ENCODE measurements around the gene ADAMTS13.
"Not testable (repeated sequence)": the region's sequence is repeated elsewhere in the genome, so short reads cannot be mapped to it uniquely, and the experiment has no call there.

Gene ADAMTS13

DNA sequence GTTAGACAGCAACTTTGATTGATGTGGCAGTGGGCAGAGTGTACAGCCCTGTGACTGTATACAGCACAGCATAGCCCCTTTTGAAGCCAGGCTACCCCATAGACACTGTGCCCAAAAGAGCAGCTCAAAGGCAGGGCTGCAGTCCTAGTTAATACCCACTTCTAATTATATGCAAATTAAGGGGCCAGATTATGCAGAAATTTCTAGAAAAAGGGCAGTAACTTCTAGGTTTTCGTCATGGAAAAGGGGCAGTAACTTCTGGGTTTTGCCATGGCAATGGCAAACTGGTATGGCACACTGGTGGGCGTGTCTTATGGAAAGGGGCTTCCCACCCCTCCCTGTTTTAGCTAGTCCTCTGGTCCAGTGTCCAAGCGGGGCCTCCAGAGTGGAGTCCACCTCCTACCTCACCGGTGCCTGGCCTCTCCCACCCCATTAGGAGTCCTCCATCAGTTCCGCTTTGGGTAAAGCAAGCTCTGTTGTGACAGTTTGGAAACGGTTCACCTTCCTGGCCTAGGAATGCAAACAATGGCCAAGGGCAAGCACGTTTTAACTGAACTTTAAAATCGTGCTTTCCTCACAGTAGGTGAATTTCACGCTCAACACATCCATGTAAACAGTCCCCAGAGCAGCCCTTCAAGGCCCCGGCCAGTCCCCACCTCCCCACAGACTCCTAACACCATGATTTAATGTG is 5.6 kb downstream of the ADAMTS13 start:
- DNase-seq, result peak; percentile 51

DNA sequence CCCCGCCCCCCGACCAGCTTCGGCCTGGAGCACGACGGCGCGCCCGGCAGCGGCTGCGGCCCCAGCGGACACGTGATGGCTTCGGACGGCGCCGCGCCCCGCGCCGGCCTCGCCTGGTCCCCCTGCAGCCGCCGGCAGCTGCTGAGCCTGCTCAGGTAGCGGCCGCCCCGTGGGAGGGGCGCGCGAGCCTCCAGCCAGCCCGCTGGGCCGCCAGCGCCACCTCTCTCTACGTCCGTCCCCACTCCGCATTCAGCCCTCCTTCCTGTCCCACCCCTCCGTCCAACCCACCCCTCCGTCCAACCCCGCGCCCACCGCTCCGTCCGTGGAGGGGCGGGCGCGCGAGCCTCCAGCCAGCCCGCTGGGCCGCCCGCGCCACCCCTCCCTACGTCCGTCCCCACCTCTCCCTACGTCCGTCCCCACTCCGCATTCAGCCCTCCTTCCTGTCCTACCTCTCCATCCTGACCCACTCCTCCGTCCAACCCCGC is 6.5 kb downstream of the ADAMTS13 start:
- peak; percentile 92 for DNase-seq

DNA sequence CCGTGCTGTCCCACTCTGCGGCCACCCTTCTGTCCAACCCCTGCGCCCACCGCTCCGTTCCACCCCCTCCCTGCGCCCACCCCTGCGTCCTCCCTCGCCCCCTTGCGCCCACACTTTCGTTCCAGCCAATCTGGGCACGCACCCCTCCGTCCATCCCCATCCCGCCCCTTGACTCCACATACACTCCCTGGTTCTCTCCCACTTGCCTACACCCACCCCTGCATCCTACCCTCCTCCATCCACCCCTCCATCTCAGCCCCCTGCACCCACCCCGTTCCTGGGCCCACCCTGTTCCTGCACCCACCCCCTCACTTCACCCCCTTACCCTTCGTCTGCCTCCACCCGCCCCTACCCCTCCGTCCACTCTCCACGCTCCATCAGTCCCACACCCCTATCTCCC is 7.0 kb downstream of the ADAMTS13 start:
- DNase-seq, result peak; percentile 47

DNA sequence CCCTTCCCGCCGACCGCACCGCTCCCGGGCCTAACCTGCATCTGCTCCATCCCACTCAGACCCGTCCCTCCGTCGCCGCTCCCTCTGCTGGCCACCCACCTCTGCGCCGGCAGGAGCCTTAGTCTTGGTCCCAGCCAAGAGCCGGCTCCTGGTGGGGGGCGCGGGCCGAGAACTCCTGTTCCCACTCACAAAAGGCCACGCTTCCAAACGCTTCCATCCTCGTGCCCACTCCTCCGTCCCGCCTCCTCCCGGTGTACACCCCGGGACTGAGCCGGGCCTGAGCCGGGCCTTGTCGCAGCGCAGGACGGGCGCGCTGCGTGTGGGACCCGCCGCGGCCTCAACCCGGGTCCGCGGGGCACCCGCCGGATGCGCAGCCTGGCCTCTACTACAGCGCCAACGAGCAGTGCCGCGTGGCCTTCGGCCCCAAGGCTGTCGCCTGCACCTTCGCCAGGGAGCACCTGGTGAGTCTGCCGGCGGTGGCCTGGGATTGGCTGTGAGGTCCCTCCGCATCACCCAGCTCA is 7.5 kb downstream of the ADAMTS13 start:
- peak; percentile 78 for DNase-seq

DNA sequence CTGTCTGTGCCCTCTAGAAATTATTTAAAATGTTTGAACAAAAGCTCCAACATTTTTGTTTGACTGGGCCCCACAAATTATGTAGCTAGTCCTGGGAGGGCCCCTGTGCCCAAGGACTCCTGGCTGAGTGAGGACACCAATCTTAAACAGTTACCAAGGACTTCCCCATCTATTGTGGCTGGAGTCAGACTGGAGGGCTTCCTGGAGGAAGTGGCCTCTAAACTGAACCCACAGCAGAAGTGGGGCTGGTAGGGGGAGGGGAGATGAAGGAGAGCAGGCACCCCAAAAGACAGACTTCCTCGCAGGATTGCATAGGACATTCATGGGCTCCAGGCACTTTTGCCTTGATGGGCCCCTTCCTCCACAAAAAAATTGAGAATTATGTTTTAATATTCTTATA is 8.1 kb downstream of the ADAMTS13 start:
- DNase-seq, result no peak

DNA sequence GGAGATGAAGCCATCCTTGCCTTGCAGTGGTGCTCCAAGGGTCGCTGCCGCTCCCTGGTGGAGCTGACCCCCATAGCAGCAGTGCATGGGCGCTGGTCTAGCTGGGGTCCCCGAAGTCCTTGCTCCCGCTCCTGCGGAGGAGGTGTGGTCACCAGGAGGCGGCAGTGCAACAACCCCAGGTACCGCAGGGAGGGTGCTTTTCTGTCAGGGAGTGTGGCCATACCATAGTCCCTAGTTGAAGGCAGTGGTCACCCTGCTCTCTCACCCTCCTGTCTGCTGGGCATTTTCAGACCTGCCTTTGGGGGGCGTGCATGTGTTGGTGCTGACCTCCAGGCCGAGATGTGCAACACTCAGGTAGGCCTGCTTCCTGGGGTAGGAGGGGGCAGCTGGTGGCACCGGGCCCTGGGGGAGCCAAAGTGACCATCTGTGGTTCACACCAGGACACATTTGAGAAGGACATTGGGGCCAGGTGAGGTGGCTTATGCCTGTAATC is 11.2 kb downstream of the ADAMTS13 start:
- DNase-seq, result no peak

DNA sequence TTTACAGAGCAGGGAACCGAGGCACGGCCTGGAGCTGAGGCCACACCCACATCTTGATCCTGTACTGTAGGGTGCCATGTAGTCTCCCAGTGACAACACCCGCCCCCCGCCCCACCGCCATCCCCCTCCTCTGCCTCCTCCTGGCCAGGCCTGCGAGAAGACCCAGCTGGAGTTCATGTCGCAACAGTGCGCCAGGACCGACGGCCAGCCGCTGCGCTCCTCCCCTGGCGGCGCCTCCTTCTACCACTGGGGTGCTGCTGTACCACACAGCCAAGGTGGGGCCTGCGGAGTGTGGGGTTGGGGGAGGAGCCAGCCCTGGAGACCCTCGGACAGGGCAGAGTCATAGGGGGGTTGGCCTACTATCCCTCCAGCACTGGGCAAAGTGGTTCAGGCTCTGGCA is 14.5 kb downstream of the ADAMTS13 start:
- no peak for DNase-seq

DNA sequence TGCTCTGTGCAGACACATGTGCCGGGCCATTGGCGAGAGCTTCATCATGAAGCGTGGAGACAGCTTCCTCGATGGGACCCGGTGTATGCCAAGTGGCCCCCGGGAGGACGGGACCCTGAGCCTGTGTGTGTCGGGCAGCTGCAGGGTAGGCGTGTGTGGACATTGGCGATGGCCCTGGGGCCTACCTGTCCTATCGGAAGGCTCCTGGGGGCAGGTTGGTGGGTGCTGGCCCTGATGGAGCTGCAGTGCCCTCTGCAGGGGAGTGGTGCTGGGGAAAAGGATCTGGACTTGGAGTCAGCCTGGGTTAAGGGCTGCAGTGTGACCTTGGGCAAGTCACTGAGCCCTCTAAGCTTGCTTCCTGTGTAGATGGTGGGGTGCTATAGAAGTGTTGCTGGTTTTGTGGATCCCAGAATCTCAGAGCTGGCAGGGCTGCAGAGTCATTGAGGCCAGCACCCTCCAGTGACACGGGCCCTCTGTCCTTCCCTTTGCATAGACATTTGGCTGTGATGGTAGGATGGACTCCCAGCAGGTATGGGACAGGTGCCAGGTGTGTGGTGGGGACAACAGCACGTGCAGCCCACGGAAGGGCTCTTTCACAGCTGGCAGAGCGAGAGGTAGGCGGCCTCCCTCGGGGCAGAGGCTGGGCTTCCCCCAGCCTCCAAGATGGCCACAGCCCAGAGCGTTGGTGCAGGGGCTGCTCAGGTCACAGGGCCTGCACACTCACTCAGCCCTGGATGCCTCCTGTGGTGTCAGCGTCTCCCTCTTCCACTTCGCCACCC is 15.8 kb downstream of the ADAMTS13 start:
- DNase-seq, result peak; percentile 67

DNA sequence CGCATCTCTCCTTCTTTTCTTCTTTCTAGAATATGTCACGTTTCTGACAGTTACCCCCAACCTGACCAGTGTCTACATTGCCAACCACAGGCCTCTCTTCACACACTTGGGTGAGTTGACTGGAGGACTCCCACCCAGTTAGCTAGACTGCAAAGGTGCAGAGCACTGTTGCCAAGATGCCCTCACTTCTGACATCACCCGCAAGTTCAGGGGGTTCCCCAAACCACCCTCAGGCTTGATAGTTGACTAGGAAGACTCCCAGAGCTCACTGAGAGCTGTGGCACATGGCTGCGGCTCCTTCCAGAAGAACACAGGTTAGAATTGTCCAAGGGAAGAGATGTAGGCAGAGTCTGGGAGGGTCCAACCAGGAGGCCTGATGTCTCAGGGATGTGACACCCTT is 17.2 kb downstream of the ADAMTS13 start:
- no peak for DNase-seq

DNA sequence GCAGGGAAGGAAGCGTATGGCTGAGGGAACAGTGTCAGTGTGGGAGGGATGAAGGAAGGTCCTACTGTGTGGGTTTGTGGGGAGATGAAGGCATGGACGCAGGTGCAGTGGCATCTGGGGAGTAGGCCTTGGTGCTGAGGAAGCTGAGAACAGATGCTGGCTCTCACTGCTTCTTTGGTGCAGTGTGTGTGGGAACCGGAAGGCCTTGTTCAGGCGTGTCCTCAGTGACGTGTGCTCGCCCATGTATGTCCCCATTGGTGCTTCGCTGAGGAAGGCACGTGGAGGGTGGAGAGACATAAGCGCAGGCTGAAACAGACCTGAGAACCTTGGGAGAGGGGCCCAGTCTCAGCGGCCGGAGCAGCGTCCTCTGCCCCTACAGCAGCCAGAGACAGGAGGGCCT is 18.7 kb downstream of the ADAMTS13 start:
- DNase-seq, result no peak

DNA sequence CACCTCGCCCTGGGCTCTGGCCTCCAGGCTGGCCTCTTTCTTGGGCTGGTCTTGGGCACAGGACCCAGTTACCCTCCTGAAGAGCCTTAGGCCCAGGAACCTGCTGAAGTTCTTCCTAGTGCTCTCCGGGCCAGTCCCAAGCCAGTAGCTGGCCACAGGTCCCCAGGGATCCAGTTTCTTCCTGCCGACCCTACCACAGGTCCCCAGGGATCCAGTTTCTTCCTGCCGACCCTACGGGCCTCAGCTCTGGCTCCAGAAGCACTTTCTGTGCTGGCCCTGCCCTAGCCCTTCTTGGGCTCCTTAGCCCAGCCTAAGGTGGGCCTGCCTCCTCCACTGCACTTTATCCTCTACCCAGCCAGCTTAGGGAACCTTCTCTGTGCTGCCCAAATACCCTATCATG is 19.4 kb downstream of the ADAMTS13 start:
- no peak for DNase-seq

DNA sequence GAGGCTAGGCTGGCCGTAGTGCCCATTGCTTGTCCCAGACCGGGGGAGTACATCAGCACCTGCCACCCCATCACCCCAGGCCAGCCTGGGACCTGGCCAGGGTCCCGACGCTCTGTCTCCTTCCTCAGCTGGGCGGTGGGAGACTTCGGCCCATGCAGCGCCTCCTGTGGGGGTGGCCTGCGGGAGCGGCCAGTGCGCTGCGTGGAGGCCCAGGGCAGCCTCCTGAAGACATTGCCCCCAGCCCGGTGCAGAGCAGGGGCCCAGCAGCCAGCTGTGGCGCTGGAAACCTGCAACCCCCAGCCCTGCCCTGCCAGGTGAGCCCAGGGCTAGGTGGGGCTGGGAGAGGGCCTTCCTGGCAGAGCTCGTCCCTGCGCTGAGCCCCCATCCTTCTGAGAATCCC is 21.1 kb downstream of the ADAMTS13 start:
- no peak for DNase-seq

DNA sequence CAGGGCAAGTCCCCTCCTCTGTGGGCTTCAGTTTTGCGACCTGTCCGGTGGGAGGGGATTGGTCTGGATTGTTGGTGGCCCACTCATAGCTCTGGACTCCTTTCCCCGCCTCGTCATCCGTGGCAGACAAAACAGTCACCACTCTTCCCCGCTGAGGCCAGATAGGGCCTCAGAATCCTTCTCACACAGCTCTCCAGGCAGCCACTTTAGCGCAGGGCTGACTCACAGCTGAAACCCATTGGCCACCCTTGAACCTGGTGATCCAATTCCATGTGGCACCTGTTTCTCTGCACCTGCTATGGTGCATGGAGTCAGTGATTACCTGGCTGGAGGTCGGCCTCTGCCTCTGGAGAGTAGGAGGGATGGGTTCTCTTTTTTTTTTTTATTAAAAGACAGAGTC is 21.8 kb downstream of the ADAMTS13 start:
- peak; percentile 94 for DNase-seq

DNA sequence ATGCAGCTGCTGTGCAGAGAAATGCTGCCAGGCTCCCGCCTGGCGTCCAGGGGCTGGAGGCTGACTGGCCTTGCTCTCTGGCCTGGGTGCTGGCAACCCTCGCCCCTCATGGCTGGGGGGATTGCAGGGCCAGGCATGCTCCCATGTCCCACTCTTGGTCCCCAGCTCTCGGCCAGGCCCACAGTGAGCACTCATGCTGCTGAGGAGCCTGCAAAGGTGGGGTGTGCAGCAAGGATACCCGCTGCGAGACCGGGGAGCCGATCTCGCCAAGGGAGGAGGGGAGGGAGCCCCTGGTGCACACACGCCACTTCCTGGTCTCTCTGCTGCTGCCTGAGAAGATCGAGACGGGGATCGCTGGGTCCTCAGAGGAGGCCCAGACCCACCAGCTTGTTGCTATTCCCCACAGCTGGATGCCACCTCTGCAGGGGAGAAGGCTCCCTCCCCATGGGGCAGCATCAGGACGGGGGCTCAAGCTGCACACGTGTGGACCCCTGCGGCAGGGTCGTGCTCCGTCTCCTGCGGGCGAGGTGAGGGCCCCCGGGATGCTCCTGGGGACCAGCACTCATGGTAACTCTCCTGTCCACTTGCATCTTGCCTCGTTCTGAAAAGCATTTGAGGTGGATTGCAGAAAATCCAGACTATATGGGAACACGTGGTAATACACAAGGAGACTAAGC is 23.3 kb downstream of the ADAMTS13 start:
- no peak for DNase-seq

DNA sequence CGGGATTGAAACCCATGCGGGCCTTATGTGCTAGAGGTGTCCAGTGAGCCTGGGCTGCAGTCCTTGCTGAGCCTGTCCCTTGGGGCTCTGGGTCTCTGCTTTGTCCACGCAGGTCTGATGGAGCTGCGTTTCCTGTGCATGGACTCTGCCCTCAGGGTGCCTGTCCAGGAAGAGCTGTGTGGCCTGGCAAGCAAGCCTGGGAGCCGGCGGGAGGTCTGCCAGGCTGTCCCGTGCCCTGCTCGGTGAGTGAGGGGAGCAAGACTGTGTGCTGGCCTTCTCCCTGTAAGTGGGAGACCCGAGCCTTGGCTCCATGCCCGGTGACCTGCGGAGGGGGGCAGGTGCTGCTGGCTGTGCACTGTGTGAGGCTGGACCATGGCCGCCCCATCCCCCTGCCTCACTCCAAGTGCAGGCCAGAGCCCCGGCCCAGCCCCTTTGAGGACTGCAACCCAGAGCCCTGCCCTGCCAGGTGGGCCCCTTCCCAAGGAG is 26.4 kb downstream of the ADAMTS13 start:
- no peak for DNase-seq

DNA sequence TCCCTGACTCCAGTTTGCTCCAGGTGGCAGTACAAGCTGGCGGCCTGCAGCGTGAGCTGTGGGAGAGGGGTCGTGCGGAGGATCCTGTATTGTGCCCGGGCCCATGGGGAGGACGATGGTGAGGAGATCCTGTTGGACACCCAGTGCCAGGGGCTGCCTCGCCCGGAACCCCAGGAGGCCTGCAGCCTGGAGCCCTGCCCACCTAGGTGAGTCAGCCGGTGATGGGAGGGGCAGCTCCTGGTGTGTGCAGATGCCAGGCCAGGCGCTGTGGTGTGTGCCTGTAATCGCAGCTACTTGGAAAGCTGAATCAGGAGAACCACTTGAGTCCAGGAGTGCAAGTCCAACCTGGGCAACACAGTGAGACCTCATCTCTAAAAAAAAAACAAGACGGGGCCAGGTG is 27.6 kb downstream of the ADAMTS13 start:
- DNase-seq, result peak; percentile 87

DNA sequence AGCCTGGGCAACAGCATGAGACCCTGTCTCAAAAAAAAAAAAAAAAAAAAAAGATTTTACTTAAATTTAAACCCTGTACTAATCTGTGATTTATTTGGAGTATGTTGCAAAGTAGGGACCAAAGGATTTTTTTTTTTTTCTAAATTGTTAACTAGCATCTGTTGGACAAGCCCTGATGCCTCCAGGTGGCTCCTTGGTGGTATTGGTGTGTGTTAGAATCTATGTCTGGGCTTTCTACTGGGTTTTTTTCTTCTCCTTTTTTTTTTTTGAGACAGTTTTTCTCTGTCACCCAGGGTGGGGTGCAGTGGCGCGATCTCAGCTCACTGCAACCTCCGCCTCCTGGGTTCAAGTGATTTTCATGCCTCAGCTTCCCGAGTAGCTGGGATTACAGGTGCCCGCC is 29.7 kb downstream of the ADAMTS13 start:
- not testable (repeated sequence) for DNase-seq

DNA sequence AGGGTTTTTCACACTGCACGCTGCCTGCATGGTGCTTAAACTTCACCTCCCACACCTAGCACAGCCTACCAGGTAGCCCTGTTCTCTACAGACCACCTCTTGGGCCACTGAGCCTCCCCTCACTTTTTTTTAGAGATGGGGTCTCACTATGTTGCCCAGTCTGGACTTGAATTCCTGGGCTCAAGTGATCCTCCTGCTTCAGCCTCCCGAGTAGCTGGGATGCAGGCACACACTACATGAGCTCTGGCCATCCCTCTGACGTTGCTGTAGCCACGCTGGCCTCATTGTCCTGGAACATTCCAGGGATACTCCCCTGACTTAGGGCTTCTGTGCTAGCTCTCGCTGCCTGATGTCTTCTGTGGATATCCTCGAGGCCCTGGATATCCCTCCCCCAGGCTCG is 30.4 kb downstream of the ADAMTS13 start:
- DNase-seq, result no peak

DNA sequence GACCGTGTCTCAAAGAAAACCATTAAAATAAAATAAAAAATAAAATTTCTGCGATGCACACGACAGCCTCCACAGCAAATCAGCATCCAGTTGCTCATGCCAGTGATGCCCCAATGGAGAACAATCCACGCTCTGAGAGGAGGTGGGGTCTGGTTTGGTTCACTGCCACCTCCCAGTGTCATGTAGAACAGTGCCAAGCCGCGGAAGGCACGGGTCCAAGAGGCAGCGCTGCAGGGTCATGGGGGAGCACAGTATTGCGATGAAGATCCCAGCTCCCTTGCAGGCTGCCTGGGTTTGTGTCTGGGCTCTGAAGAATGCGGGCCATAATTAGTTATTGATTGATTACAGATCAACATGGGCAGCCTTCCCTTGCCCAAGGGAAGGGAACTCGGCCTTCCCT is 31.5 kb downstream of the ADAMTS13 start:
- DNase-seq, result no peak

DNA sequence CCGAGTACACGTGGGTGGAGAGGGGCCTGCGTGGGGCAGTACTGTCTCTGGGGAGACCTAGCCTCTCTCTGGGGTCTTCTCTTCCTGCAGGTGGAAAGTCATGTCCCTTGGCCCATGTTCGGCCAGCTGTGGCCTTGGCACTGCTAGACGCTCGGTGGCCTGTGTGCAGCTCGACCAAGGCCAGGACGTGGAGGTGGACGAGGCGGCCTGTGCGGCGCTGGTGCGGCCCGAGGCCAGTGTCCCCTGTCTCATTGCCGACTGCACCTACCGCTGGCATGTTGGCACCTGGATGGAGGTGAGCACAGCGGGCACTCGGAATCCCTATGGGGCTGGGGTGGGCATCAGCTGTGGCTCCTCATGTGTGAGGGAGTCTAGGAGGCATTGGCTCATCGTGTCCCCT is 32.2 kb downstream of the ADAMTS13 start:
- DNase-seq, result no peak

DNA sequence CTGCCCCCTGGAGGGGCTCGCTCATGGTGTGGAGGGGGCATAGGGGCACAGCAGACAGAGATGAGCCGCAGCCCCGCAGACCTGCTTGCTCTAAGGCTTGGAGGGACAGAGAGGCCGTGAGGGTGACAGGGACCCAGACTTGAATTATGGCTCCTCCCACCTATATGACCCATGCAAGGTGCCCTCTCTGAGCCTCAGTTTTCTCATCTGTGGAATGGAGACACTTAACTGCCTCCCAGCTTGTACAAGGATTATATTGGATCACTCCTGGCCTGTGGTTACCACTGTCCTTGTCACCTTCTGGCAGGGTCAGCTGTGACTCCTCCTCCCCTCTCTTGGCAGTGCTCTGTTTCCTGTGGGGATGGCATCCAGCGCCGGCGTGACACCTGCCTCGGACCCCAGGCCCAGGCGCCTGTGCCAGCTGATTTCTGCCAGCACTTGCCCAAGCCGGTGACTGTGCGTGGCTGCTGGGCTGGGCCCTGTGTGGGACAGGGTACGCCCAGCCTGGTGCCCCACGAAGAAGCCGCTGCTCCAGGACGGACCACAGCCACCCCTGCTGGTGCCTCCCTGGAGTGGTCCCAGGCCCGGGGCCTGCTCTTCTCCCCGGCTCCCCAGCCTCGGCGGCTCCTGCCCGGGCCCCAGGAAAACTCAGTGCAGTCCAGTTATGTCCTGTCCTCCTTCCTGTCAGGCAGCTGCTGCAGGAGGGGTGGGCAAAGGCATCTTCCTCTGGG is 32.9 kb downstream of the ADAMTS13 start:
- DNase-seq, result no peak

DNA sequence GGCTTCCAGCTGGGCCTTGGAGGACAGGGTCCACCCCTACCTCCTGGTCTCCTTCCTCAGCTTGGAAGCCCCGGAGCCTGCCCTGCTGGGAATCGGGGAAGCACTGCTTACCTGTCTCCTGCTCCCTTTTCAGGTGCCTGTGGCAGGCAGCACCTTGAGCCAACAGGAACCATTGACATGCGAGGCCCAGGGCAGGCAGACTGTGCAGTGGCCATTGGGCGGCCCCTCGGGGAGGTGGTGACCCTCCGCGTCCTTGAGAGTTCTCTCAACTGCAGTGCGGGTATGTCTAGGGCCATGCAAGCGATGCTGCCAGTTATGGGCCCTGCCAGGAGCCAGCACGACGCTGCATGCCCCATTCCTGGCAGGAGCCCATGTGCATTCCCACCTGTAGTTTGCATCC is 33.8 kb downstream of the ADAMTS13 start:
- DNase-seq, result no peak

DNA sequence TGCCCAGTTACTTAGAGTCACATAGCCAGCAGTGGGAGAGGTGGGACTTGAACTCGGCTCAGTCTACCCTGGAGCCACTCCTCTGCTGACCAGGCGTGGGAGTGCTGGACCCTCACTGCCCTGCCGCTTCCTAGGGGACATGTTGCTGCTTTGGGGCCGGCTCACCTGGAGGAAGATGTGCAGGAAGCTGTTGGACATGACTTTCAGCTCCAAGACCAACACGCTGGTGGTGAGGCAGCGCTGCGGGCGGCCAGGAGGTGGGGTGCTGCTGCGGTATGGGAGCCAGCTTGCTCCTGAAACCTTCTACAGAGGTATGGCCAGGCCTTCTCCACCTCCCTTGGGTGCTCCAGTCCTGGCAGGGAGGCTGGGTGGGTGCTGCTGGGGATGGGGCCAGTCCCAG is 34.2 kb downstream of the ADAMTS13 start:
- no peak for DNase-seq

Data from DMS53 (cell line).